Embryonic facial prominence (tissue), 1 donor: ENCODE results near the gene C6orf141.

Experiments
- DNase-seq: peaks from one replicate; pipeline ENCODE4 v3.0.0-alpha.2; 2016; ENCODE audit errors: extremely low spot score

Gene C6orf141

DNA sequence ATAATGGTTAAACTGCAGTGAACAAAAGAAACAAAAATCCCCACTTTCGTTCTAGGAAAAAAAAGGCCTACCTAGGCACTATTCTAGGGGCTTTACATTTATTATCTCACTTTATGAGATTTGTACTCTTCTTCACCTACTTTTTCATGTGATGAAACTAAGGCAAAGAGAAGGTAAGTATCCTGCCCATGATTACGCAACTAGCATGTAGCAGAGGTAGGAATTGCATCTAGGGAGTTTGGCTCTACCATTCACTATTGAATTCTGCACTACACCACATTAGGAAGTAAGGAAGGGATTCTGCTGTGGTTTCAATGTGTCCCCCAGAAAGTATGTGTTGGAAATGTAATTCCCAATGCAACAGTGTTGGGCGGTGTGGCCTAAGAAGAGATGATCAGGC, 11.4 kb upstream of the C6orf141 start:
- no peak for DNase-seq

DNA sequence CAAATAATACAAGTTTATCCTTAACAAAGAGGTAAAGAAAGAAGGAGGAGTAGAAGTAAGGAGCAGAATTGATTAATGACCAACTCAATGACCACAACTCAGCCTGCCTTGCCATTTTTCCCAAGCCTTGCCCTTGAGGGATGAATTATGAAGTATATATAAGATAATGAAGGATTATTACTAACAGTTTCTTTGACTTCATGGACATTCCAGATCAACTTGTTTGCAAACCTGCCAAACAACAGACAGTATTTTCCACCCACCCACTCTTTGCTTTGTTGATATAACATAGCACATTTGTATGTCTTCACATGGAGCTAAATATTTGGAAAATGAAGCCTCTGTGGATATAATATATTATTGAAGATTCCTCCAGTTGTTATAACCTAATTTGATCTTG, 9.9 kb upstream of the C6orf141 start:
- no peak for DNase-seq

DNA sequence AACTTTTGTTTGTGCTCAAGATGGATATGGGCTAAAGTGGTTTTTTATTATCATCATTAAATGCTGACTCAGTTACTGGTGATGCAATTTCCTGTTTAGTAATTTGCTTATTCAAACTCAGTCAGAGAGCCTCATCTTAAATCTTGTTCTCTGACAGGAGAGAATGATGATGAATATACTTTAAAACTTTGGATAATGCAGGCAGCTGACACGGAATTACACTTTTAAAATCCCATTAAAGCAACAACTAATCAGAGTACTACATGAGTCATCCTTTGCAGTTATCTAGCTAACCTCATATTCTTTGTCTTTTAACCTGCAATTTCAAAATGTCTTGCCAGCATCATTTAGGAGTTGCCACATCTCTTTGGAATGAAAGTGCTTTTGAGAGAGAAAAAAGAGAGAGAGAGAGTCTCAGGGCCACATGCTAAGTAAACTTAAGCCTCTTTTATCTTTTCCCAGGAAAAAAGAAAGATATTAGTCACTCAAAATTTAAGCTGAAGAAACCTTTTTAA, 9.2 kb upstream of the C6orf141 start:
- no peak for DNase-seq

DNA sequence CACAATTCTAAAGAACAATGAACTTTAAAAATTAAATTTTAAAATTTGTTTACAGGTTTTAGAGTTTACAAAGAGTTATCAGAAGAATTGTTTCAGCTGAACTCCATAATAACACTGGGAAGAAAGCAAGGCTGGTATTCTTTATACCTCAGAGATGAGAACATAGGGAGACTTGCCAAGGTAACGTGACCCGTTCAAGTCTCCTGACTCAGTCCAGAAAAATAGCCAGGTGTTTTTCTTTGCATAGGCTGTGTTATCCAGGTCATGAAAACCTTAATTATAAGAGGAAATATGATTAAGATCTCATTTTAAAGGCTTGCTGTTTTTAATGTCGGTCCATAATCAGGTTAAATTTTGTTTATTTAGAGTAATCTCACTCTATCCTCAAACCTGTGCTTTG, 8.5 kb upstream of the C6orf141 start:
- DNase-seq = no peak

DNA sequence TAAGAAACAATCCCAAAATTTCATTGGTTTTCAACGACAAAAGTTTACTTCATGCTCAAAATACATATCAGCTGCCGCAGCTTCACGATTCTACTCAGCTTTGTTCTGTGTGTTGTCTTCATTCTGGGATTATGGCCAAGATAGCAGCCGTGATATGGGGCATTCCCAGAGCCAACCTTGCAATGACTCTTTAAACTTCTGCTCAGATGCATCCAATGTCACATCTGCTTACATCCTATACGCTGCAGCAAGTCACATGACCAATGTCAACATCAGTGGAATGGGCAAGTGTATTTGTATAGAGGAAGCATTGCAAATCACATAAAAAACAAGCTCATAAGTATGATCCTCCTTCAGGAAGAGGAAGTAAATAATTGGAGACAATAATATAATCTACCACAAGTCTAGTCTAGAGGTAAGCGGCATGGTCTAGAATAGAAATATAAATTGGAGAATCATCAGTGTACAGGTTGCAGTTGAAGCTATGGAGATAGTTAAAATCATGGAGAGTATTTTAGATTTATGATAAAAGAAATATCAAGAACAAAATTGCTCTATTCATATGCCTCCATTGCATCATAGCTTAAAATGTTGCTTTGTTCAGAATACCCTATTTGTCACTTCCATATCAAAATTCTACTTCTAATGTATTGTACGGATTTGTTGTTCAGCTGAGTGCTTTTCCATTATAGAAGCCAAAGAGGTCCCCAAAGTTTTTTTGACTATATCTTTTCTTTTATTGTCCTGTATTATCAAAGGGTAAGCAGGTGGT, 7.2 kb upstream of the C6orf141 start:
- DNase-seq = no peak

DNA sequence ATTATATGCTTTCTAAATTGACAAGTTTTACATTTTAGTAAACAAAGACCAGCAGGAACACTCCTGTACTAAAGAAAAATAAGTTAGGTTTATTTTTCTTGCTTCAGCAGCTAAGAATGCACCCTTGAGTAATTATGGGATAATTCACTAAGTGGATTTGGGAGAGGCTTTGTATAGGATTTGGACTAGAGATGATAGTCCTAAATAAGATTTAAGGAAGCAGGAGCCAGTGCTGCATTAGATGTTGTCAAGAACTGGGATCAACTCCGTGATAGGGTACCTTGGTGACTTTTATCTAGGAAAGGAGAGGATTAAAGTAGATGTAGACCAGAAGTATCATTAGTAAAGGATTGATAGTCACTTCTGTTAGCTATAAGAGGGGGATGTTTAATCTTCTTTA, 4.1 kb upstream of the C6orf141 start:
- DNase-seq = no peak

DNA sequence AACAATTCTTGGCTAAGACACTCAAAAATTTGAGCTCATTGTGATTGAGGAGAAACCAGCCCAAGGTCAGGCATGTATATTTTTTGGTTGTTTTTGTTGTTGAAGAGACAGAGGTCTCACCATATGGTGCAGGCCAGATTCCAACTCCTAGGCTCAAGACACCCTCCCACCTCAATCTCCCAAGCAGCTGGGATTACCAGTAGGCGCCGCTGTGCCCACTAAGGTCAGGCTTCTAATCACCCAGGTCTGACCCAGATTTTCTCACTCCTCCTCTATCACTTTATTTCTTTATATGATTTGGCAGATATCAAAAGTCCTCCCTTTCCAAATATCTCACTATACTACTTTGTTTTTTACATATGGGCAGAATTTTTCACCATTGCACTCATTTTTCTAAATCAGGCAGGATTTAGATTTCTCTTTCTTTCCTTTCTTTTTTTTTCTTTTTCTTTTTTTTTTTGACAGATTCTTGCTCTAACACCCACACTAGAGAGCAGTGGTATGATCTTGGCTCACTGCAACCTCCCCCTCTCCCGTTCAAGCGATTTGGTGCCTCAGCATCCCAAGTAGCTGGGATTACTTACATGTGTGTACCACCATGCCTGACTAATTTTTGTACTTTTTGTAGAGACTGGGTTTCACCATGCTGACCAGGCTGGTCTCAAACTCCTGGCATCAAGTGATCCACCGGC, 1.7 kb upstream of the C6orf141 start:
- DNase-seq = no peak

DNA sequence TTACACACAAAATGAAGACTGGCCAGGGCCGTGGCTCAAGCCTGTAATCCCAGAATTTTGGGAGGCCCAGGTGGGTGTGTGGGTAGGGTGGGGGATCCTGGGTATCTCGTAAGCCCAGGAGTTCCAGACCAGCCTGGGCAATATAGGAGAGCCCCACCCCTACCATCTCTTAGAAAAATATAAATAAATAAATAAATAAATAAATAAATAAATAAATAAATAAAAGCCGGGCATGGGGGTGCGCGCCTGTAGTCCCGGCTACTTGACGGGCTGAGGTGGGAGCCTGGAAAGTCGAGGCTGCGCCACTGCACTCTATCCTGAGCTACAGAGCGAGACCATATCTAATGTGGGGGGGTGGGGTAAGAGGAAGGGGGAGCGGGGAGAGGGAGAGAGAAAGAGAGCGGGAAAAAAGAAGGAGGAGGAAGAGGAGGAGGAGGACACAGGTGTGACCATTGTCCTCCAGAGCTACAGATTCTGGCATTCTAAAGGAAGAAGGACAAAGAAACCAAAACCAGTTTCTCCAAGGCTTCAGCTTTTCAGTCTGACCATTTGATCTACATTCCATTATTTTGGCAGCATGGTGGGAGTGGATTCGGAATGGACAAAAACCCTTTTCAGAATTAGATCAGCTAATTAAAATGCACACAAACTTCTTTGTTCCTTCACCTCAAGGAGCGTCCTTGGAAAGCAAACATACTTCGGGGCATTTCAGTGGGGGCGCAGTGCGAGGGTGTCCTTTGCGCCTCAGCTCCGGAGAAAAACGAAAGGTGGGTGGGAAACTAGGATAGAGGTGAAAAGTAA, 577 bp upstream of the C6orf141 start:
- no peak for DNase-seq

DNA sequence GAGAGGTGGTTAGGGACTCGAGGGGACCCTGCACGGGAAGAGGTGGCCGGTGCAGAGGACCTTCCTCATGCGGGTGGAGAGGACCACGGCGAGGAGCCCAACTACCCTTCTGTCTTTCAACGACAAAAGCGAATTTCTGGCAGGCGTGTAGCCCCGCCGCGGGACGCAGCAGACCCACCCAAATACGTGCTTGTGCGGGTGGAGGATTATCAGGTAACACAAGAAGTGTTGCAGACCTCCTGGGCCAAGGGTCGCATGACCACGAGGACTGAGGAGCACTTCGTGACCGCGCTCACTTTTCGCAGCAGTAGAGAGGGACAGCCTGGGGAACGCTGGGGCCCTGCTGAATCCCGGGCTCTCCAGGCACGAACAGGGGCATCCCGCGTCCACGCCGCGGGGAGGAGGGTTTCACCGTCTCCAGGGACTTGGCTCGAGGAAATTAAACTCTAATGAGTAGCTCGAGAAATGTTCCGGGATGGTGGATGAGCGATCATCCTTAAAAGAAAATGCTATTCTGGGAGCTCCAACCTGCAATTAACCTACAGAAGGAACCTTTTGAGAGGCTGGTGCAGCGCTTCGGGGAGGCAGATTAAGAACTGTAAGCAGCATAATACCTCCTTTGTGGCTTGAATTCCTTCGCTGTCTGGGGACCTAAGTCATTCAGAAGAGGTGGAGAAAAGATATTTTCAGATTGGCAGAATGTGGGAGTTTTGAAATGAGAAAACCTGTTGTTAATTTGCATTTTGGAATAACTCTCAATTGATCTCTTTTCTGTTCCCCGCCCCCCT, 804 bp downstream of the C6orf141 start:
- DNase-seq = no peak

DNA sequence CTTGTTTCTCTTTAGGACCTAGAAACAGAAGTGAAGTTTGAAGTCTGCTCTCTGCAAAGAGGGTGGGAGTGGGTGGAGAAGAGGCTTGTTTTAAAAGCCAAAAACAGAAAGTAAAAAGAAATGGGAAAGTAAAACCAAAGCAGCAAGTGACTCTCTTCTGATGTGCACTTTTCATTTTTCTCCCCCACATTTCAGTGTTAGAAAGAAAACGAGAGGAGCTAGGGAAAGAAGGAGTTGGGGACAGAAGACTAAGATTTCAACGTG, 1.3 kb downstream of the C6orf141 start:
- no peak for DNase-seq

DNA sequence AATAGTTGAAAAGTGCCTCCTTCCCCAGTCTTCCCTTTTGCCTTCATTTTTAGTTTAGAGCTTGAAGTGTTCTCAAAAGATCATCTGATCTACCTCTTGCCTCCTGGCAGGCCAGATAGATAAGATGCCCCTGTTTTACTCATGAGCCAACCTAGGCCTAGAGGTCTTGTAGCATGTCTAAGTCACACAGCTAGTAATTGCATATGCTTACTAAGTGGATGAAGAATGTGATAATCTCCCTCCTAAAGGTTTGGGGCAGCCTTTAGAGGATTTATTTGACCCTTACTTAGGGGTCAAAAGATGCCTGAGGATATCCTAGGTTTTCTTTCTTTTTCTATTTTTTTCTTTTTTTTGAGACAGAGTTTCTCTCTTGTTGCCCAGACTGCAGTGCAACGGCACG, 2.1 kb downstream of the C6orf141 start:
- DNase-seq = no peak

DNA sequence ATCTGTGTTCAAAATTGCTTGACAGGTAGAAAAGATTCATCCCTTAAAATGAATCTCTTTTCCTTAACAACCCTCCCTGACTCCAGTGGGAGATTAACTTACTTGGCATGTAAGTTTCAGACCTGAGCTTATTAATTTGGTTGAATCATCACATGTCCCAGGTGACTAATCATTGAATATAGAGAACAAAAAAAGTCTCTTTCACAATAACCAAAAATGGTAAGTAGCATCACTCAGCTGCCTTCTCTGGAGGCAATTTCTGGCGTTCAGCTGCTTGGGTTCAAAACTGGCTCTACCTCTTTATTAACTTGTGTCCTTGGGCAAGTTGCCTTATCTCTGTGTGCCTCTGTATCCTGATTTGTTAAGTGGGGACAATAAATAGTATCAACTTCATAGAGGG, 2.9 kb downstream of the C6orf141 start:
- DNase-seq = no peak

DNA sequence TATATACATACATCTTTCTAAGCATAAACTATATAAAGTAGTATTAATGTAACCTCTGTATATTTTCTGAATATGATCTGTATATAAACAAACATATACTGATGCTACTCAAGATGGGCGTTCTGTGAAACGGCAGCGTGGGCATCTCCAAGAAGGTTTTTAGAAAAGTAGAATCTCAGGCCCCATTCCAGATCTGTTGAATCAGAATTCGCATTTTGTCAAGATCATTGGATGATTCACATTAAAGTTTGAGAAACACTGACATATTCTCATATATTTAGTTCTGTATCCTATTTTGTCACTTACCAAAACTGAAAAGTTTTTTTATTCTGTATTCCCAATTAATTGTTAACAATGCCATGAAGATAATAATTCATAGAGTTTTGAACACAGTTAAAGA, 5.5 kb downstream of the C6orf141 start:
- no peak for DNase-seq

DNA sequence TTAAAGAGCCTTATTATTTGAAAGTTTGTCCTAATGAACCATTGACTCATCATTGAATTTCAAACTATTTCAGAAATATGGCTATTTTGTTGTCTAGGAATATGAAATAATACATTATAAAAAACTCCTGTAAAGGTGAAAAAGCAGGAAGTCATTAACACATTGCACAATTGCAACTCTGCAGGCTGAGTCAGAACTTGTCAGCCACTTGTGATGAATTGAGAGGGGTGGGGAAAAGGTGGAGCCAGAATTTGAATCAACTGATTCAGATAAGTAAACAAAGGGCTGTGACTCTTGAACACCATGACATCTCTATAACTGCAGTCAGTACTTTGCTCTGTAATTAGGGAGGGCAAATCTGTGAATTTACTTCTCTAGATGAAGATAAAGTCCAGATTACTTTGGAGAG, 6.0 kb downstream of the C6orf141 start:
- DNase-seq = no peak

DNA sequence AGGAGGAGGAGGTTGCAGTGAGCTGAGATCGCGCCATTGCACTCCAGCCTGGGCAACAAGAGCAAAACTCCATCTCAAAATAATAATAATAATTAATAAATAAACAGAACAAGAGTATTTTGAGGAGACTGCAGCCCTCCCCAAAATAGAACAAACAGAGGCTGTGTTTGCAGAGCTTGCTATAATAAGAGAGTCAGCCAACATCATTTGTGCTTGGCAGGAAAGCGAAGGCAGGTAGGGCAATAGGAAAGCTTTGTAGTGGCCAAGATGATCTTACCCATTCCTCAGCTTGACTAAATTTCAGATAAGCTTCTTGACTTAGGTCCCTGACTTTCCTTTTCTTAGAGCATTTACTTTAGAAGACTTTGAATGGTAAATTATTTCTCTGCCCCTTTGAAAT, 6.7 kb downstream of the C6orf141 start:
- DNase-seq = no peak

DNA sequence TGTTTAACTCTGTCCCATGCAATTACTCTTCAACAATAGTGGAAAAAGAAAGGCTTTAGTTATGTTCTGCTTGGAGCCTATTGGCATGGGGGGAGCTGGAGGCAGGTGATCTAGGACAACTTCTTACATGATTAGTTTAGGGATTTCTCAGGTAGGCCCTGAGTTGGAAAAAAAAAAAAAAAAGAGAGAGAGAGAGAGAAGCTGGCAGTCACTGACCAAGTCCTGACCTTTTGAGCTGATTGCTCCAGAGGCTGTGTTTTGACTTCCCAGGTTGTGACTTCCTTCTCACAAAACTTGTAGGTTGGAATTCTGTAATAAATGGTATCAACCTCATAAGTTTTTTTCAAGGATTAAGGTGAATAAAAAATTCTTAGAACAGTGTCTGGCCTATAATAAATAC, 7.8 kb downstream of the C6orf141 start:
- no peak for DNase-seq

DNA sequence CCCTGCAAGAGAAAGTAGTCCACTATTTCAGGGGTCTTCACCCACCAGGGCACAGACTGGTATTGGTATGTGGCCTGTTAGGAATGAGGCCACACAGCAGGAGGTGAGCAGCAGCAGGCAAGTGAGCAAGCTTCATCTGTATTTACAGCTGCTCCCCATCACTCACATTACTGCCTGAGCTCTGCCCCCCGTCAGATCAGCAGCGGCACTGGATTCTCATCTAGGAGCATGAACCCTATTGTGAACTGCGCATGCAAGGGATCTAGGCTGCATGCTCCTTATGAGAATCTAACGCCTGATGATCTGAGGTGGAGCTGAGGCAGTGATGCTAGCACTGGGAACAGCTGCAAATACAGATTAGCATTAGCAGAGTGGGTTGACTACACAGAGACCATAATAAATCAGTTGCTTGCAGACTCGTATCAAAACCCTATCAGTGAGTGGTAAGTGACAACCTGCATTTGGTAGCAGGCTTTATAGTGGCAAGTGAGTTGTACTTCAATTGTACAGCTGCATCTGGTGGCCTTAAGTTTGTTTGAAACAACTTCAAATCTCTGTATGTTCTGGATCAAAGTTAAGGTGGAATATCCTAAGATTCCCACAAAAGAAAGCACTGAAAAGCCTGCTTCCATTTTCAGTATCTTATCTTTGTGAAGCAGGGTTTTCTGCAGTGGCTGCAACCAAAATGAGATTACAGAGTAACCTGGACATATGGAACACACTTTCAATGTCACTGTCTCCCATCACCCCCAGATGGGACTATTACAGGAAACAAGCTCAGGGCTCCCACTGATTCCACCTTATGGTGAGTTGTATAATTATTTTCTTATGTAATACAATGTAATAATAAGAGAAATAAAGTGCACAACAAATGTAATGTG, 12.8 kb downstream of the C6orf141 start:
- no peak for DNase-seq

DNA sequence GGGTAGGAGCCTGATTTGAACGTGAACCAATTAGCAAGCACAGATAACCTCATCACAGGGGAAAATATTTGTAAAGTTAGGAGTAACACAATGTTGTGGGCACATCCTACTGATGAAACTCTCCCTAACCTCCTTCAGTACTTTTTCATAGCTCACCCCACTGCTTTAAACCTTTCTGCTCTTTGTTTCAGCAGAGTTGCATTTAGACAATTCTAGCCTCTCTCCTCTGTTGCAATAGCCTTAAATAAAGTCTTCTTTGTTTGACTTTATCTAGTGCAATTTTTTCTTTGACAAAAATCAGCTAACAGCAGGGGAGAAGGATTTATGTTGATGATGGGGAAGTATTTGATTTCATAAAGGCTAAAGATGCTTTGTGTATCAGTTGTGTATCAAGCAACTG, 14.1 kb downstream of the C6orf141 start:
- no peak for DNase-seq

DNA sequence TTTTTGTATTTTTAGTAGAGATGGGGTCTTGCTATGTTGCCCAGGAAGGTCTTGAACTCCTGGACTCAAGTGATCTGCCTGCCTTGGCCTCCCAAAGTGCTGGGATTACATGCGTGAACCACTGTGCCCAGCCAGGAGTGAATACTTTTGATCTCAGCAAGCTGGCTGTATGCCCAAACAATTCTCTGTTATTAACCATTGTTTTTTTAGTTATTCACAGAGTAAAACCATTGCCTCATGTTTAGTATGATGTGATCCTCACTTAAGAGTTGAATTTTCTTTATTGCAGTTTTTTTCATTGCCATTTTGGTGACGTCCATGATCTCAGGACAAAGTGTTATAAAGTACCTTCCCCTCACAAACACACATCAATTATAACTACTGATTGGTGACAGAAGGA, 14.8 kb downstream of the C6orf141 start:
- DNase-seq = no peak

DNA sequence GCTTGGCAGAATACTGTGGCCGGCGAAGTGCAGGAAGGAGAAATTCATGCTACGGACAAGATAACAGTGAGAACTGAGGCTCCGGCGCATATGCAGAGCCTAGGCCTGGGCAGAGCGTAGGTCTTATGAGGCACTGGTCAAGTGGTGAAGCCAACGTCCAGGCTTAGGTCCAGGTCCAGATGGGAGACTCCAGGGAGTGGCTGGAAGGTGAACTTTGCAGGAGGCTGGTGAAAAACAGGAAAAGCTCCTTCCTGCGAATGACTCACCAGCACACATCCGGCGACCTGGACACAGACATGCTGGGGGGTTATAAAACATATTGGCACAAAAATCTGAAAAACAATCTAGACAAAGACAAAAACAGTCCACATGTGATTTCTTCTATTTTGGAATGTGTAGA, 15.4 kb downstream of the C6orf141 start:
- DNase-seq = no peak

DNA sequence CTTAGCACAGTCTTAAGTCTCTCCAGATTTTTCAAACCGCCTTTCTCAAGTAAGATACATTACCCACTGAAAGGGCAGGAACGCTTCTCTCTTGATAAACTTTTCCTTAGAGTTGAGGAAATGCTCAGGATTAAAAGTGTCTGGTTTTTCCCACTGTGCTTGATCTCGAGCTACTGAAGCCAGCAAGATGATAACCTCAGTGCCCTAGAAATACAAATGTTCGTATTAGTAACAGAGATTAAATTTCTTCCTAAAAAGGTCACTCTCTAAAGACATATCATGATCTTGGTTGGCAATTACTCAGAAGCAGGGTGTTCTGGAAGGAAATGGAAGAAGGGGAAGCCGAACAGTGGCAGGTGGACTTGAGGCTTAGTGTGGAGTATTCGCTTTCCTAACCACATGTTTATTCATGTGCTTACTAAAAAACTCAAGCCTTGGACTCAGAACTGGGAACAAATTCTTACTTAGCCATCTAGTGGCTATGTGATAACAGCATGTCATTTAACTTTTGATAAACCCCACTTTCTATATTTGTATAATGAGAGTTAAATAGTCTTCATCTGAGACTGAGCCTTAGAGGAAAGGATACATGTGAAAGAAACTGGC, 20.1 kb downstream of the C6orf141 start:
- no peak for DNase-seq
